Stimulated activated CD8-positive, alpha-beta memory T cell treated with anti-CD3 and anti-CD28 coated beads, Interleukin-4, amount 100 ng/mL, for 24 hours (primary cell): Measurements from ENCODE around the gene CMIP.
A peak's percentile ranks its signal among the peaks of the same experiment; 100 is the strongest.
"Not testable (repeated sequence)": the region's sequence is repeated elsewhere in the genome, so short reads cannot be mapped to it uniquely, and the experiment has no call there.

Experiments
- DNase-seq: peaks from one replicate; pipeline ENCODE4 v3.0.0-alpha.2; 2020; ENCODE audit warnings: low read depth

Gene CMIP

DNA sequence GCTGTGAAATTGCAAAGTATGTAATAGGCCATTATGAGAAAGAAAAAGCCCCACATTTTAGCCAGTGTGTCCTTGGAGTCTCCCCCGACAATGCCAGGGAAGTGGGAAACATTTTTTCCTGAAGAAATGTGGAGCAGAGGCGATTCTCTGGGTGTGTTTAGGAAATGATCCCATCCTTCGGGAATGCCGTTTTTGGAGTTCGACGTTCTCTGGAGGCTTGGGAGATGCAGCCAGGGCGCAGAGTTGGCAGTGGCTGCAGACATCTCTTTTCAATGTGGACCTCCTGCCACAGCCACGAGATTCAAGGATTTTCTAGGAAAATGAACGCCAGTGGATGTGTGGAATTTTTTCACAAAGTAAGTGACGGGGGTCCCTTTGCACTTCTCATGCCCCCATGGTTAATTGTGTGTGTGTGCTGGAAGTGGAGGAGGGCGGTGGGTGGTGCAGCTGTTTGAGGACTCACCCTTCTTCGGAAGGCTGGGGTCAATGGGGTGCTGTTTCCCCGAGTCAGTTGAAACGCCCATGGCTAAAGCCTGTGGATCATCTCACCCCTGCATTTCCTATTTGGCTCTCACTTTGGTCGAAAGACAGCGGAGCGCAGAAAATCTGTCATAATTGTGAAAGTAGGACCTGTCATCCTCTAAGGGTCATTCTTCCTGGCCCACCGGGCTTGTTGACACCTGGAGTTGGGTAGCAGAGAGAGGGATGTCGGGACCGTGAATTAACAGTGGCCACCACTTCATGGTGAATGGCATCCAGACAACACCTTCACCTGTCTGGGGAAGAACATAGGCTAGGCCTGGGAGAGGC, 73.2 kb downstream of the CMIP start:
- no peak for DNase-seq

DNA sequence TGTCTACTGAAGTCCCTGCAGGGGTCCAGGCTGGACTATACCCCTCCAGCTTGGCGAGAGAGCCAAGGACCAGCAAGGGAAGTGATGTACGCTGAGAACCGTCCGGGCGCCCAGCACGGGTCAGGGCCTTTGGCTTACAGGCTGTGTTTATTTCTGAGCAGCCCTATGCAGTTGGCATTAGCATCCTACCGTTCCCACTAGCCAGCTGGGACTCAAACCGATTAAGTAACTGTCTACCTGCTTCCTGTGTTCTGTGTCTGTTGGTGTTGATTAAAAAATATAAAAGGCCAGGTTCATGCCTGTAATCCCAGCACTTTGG, 73.8 kb downstream of the CMIP start:
- DNase-seq: no peak

DNA sequence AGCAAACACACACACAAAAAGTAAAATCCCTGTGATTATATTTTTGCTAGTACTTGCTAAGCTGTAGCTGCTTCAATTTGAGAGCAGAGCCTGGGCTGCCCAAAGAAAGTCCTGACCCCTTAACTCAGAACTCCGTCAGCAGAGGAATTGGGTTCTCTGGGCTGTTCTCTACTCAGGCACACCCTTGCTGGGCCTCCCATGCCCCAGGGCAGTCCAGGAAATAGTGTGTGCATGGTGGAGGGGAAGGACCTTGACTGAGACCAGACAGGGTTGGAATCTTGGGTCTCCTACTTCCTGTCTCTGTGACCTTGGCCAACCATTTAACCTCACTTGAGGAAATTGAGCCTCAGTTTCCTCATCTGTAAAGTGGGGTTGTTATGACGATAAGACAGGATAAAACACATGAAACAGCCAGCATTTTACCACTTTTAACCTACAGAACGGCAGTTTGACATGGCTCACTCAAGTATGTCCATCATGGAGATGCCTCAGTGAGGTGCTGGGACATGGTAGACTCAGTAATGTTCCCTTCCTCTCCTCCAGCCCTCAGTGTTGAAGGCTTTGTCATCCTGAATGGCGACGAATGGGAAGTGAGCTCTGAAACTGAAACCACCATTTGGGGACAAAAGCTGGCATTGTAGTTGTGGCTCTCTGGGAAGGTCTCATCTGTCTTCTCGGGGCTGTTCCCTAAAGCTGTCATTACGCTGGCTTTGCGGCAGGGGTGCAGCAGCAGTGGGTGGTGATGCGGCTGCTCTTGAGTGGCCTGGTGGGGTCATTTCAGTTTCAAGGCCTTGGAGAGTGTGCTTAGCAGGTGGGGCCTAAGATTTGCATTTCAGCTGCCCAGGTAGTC, 74.9 kb downstream of the CMIP start:
- no peak for DNase-seq

- DNase-seq: no peak
These were observed 75.5 kb downstream of the CMIP start for GRCh38 chr16:81520151-81520470.

DNA sequence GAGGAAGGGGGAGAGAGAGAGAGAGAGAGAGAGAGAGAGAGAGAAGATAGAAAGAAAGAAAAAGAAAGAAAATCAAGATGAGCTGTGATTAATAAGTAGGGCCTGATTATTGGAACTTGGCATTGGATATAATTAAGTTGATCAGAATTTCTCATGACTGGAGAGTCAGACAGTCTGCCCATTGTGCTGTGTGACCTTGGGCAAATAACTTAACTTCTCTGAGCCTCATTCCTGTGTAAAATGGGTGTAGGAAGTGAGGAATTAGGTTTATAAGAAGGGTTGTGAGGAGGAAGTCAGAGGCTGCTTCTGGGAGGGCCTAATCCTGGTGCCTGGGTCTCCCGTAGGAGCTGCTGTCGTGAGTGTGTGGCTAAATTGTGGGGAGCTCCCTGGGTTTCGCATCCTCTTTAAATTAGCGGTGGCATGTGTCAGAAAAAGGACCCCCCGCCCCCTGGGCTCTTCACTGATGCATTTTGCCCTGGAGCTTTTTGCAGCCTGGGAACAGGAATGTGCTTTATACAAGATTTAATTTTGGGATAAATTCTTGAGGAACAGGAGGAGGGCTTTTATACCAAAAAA, 76.0 kb downstream of the CMIP start:
- no peak for DNase-seq

DNA sequence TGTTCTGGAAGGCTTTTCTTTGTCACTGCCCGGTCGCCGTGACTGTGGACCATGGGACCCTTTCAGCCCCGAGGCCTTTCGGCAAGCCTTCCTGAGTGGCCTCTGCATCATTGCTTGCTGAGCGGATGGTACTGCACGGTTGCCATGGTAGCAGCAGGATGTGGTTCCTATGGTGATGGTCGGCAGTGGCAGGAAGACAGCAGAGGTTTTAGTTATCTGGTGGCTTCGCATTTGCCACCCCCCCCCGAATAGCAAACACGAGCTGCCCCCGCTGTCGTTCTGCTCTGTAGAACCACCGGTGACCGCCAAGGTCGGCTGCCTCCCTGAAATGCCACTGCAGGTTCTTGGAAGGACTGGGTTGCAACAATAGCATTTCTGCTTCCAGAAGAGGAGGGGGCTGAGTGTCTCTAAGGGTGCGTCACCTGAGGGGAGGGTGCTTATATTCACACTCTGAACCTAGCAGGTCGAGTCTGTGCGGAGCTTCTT, 76.6 kb downstream of the CMIP start:
- peak; percentile 66 for DNase-seq

DNA sequence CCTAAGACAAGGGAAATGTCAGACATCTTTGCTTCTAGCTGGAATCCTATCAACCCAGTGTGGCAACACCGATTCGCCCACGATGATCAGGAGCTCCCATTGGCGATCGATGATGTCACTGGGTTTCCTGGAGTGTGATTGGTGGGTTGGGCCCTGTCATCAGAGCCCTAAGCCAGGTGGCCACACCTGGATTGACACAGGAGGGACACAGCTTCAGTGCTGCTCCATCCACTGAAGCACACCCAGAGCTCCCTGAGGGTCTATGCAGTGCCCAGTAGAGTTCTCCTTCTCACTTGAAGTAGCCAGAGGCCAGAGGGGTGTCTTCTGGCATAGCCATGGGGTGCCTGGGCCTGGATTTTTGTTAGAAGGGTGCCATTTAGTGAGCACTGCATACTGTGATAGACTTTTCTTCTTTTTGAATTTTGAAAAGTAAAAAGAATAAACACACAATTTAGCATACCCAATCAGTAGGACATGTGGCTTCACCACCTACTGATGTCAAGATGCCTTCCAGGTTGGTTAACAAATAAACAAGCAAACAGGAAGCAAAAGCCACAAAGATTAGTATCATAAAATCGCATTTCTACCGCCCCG, 77.6 kb downstream of the CMIP start:
- no peak for DNase-seq

DNA sequence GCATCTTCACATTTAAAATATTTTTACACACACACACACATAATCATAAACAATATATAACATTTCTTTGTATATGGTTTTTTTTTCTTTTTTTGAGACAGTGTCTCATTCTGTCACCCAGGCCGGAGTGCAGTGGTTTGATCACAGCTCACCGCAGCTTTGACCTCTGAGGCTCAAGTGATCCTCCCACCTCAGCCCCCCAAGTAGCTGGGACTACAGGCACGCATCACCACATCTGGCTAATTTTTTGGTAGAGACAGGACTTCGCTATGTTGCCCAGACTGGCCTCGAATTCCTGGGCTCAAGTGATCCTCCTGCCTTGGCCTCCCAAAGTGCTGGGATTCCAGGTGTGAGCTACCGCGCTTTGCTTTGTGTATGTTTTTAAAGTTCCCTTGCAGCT, 78.2 kb downstream of the CMIP start:
- not testable (repeated sequence) for DNase-seq

- DNase-seq: no peak
These were observed 78.9 kb downstream of the CMIP start for GRCh38 chr16:81523387-81524115.

DNA sequence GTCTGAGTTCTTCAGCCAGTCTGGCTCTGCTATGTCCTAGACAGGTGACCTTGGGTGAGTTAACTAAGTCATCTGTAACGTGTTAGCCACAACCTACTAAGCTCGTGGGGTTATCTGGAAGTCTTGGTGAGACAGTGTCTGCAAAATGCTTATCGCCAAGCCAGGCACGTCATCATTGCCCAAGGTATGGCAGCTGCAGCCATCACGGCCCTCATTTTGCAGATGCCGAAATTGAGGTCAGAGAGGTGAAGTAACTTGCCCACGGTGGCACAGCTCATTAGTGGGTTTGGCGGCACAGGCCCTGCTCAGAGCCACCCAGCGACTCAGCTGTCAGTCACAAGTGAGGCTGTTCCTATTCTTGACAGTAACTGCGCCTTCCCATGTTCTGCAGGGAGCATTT, 79.8 kb downstream of the CMIP start:
- DNase-seq: peak; percentile 26

- not testable (repeated sequence) for DNase-seq
These were observed 80.3 kb downstream of the CMIP start for GRCh38 chr16:81524885-81525284.

DNA sequence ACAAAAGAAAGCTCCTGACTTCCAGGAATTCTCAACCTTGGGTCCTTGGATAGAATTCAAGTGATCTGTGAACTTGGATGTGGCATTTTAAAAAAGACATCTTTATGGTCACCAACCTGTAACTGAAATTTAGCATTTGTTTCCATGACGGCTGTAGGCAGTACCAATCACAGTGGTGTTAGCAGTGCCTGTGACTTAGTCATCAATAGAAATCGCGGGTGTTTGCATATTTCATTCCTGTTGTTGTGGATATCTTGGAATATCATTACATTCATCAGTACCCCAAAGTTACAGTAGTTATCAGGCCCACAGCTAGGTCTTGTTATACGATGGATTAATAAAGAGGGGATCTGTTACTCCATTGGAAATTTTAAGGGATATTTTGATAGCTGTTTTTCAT, 81.6 kb downstream of the CMIP start:
- DNase-seq: no peak

- DNase-seq: no peak
These were observed 82.3 kb downstream of the CMIP start for GRCh38 chr16:81526935-81527334.

GRCh38 chr16:81527477-81528178, 83.0 kb downstream of the CMIP start:
- no peak for DNase-seq

GRCh38 chr16:81528256-81528655, 83.6 kb downstream of the CMIP start:
- no peak for DNase-seq

GRCh38 chr16:81530296-81530721, 85.7 kb downstream of the CMIP start:
- DNase-seq: no peak

DNA sequence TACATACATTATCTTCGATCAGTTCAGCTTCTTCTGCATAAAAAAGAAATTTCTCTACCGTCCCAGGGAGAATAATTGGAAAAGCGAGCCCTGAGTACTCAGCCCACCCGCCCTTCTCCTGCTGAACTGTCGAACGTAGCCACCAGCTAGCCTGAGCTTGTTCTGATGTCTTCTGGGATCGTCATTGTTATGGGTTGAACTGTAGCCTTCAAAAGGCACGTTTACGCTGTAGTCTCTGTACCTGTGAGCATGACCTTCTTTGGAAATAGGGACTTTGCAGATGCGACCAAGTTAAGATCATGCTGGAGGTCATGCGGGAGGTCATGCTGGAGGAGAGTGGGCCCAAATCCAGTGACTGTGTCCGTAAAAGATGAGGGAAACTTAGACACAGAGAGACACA, 86.2 kb downstream of the CMIP start:
- no peak for DNase-seq

- DNase-seq: no peak
These were observed 86.8 kb downstream of the CMIP start for GRCh38 chr16:81531419-81531821.

DNA sequence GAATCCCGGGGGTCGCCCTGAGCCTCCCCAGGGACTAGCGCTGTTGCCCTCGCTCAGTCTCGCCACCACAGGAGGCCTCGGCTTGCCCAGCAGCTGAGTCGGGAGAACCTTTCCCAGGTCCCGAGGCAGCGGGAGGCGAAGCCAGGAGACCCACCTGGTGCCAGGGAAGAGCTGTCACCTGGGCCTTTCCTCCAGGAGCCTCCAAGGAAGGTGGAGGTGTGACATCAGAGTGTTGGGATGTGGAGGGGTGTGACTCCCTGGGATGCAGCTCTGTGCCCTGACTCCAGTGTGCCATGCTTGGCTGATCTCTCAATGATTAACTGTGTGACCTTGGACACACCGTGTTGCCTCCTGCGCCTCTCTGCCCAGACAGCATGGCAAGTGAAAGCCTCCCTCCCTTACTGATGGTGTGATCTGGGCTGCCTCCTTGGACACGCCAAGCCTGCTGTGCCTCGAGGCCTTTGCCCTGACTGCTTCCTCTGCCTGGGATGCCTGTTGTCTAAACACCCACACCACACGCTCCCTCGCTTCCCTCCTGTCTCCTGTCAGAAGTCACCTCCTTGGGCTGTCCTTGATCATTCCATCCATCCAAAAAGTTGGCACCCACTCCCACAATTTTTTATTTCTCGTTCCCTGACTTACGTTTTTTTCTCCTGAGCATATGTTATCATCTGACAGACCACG, 88.0 kb downstream of the CMIP start:
- DNase-seq: no peak

- DNase-seq: no peak
These were observed 88.5 kb downstream of the CMIP start for GRCh38 chr16:81533175-81533507.
